ENCODE measurements around the gene DEK.
"Not testable (repeated sequence)": the region's sequence is repeated elsewhere in the genome, so short reads cannot be mapped to it uniquely, and the experiment has no call there.

The DEK gene

GRCh38 chr6:18187701-18188100 lies 76.6 kb downstream of the DEK start:
- no peak for DNase-seq

DNA sequence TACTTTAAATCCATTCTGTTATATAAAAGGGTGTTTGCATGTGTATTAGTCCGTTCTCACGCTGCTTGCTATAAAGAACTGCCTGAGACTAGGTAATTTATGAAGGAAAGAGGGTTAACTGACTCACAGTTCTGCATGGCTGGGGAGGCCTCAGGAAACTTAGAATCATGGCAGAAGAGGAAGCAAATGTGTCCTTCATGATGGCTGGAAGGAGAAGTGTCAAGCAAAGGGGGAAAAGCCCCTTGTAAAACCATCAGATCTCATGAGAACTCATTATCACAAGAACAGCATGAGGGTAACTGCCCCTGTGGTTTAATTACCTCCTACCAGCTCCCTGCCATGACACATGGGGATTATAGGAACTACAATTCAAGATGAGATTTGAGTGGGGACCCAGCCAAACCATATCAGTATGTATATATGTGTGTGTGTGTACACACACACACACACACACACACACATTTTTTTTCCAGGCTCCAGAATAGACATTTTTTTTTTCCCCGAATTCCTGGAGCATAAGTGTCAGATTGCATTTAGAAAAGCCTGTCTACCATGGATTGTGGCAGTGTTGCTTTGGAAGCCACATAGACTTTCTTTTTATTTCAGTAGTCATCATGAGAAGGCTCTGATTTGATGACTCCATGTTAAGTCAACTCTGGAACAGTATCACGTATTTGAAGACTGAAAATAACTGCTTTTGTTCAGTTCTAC lies 77.6 kb downstream of the DEK start:
- DNase-seq = no peak

DNA sequence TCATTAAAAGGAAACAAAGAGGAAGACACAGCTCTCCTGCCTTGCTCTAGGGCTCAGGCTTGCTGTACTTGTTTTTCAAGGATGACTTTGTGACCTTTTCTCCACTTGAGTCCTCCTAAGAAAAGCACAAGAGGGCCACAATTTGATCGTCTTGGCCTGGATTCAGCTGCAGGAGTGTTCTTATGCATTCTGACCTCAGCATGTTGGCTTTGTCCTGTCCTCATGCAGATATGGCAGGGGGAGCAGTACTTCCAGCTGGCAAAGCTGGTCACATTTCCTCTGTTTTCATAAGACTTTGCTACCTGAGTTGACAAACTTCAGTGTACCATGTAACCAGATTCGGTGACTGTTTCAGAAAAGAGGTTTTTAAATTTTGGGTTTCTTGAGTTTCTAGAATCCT lies 78.3 kb downstream of the DEK start:
- no peak for DNase-seq

DNA sequence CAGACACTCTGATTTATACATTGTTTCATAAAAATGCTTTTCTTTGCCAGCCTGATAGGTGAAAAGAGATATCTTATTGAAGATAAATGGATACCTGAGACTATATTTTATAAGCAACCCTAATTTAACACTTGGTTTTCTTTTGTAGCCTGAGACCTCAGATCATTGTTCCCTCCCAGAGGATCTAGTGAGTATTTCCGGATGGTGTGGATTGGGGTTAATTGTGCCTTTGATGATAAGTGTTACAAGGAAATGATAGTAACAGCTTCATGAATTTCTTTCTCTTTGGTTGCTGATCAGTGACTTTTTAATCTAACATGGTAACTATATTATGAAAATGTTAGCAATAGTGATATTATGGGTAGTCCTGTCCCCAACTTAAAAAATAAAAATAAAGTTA lies 78.7 kb downstream of the DEK start:
- no peak for DNase-seq

DNA sequence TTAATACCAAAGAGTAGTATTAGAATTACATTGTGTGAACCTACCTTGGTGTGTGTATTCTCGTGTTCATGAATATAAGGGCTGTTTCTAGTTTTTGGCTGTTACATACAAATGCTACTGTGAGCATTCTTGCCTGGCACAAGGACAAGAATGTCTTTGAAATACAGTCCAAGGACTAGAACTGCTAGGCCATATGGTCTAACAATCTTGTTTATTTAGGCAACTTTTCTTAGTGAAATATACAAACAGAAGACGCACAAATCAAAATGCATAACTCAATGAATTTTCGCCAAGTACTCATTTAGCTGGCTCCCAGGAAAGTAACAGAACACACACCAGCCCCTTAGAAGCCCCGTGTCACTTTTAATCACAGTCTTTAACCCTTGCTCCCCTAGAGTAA lies 80.6 kb downstream of the DEK start:
- no peak for DNase-seq

GRCh38 chr6:18182568-18182967 lies 81.8 kb downstream of the DEK start:
- no peak for DNase-seq

DNA sequence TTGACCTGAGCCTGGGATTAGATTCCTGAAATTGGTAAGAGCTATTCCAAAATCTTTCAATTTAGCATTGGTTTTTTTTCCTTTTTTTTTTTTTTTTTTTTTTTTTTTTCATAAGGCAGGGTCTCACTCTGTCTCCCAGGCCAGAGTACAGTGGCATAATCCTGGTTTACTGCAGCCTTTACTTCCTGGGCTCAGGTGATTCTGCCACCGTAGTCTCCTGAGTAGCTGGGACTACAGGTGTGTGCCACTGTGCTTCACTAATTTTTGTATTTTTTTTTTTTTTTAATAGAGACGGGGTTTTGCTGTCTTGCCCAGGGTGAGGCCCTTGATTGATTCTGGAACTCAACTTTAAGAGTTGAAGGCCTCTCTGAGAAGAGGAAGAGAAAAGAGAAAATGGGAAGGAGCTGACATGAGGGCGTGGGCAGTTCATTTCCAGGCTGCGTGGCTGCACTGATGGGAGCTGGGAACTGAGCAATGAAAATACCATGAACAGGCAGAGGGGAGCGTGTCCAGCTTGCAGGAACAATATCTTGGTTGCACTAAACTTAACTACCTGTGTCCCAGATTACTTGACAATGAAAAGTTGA lies 84.5 kb downstream of the DEK start:
- no peak for DNase-seq

GRCh38 chr6:18178960-18179615 lies 85.2 kb downstream of the DEK start:
- no peak for DNase-seq

- no peak for DNase-seq
Observed at GRCh38 chr6:18177286-18177965, 86.9 kb downstream of the DEK start.

GRCh38 chr6:18176198-18176597 lies 88.1 kb downstream of the DEK start:
- not testable (repeated sequence) for DNase-seq

Data from SHP77 (cell line).